CD14-positive monocyte (primary cell): ENCODE data around the gene PCDHA7. TPM values are rescaled to one million over a fixed set of nuclear protein-coding genes. Genes with fewer than 3 reads are reported as not detected.

Experiments used
- DNase-seq, 3 donors: peaks; one replicate each; pipeline ENCODE4 v3.0.0-alpha.2; 2011 to 2022
- H2AFZ ChIP-seq: 2 replicates; pipeline ENCODE4 v1.6.0; 2012; ENCODE audit warnings: mild to moderate bottlenecking, low read depth, low read length, inconsistent platforms; ENCODE audit not compliant: insufficient read depth, poor library complexity, severe bottlenecking
- H3K27ac ChIP-seq, 2 donors: 1 replicate in 1 of 2; 2 replicates in 1 of 2; pipeline ENCODE4 v1.5.1; 2012 to 2013; ENCODE audit warnings: low read length in 2 of 2, control low read depth in 1 of 2, inconsistent platforms in 1 of 2, low read depth in 1 of 2, mild to moderate bottlenecking in 1 of 2
- H3K27me3 ChIP-seq, 2 donors: one replicate each; pipeline versions ENCODE4 v1.6.0 to v1.6.1; 2011 to 2013; ENCODE audit warnings: low read length in 2 of 2; ENCODE audit not compliant: control insufficient read depth in 2 of 2, insufficient read depth in 2 of 2
- H3K36me3 ChIP-seq, 2 donors: replicated peaks in 1 of 2; 1 replicate in 1 of 2; 2 replicates in 1 of 2; pipeline versions ENCODE4 v1.5.1 to v1.6.1; 2012 to 2013; ENCODE audit warnings: low read length in 2 of 2, control low read depth in 1 of 2, inconsistent platforms in 1 of 2, mild to moderate bottlenecking in 1 of 2; ENCODE audit not compliant: insufficient read depth in 2 of 2, control insufficient read depth in 1 of 2
- H3K4me1 ChIP-seq, 2 donors: 1 replicate in 1 of 2; 2 replicates in 1 of 2; pipeline versions ENCODE4 v1.5.1 to v1.6.1; 2012 to 2013; ENCODE audit warnings: low read length in 2 of 2, control low read depth in 1 of 2, inconsistent platforms in 1 of 2, mild to moderate bottlenecking in 1 of 2, moderate library complexity in 1 of 2; ENCODE audit not compliant: insufficient read depth in 2 of 2, control insufficient read depth in 1 of 2
- H3K4me2 ChIP-seq: replicated peaks from 2 replicates; pipeline ENCODE3; 2012; ENCODE audit warnings: low read length, moderate library complexity, mild to moderate bottlenecking; ENCODE audit not compliant: poor library complexity, severe bottlenecking; ENCODE audit errors: extremely low read depth
- H3K4me3 ChIP-seq, 3 experiments: fragments of 200-600 bp in 1 of 3; sonication (generic) in 1 of 3; replicated peaks in 1 of 3; 1 replicate in 2 of 3; 2 replicates in 1 of 3; pipeline ENCODE4 v1.5.1; 2011 to 2013; ENCODE audit warnings: low read length in 3 of 3, mild to moderate bottlenecking in 3 of 3, control low read depth in 2 of 3, low read depth in 2 of 3, inconsistent platforms in 1 of 3, moderate library complexity in 1 of 3
- H3K79me2 ChIP-seq: 2 replicates; pipeline ENCODE4 v1.6.0; 2012; ENCODE audit warnings: mild to moderate bottlenecking, control low read depth, inconsistent platforms, low read length, moderate library complexity; ENCODE audit not compliant: insufficient read depth
- H3K9ac ChIP-seq: 2 replicates; pipeline ENCODE4 v1.6.0; 2017; ENCODE audit warnings: low read length, mild to moderate bottlenecking; ENCODE audit not compliant: insufficient read depth, poor library complexity, severe bottlenecking
- H3K9me3 ChIP-seq, 2 donors: replicated peaks in 1 of 2; 1 replicate in 1 of 2; 2 replicates in 1 of 2; pipeline versions ENCODE4 v1.5.1 to v1.6.1; 2012 to 2013; ENCODE audit warnings: low read length in 2 of 2, control low read depth in 1 of 2; ENCODE audit not compliant: control insufficient read depth in 1 of 2, insufficient read depth in 1 of 2
- H4K20me1 ChIP-seq: 2 replicates; pipeline ENCODE4 v1.6.0; 2012; ENCODE audit warnings: mild to moderate bottlenecking, low read length, control low read depth, moderate library complexity; ENCODE audit not compliant: insufficient read depth
- H3K27ac Mint-ChIP-seq, 7 donors: one replicate each; pipeline ENCODE4 v1.8.0; 2020; ENCODE audit warnings: mild to moderate bottlenecking in 7 of 7, mixed read lengths in 7 of 7, moderate library complexity in 6 of 7, inconsistent platforms in 2 of 7
- H3K27me3 Mint-ChIP-seq, 3 donors: one replicate each; pipeline ENCODE4 v1.8.0; 2021 to 2022; ENCODE audit warnings: low read depth in 3 of 3, mild to moderate bottlenecking in 3 of 3, mixed read lengths in 3 of 3, moderate library complexity in 3 of 3, inconsistent platforms in 1 of 3
- H3K36me3 Mint-ChIP-seq, 2 donors: one replicate each; pipeline ENCODE4 v1.8.0; 2020; ENCODE audit warnings: mixed read lengths in 2 of 2, inconsistent platforms in 1 of 2, mild to moderate bottlenecking in 1 of 2
- H3K4me1 Mint-ChIP-seq: one replicate; pipeline ENCODE4 v1.8.0; 2020; ENCODE audit warnings: mild to moderate bottlenecking, mixed read lengths
- H3K4me3 Mint-ChIP-seq, 2 donors: one replicate each; pipeline ENCODE4 v1.8.0; 2020; ENCODE audit warnings: mild to moderate bottlenecking in 2 of 2, mixed read lengths in 2 of 2, moderate library complexity in 1 of 2
- H3K9me3 Mint-ChIP-seq, 7 donors: one replicate each; pipeline ENCODE4 v1.8.0; 2020 to 2022; ENCODE audit warnings: mixed read lengths in 7 of 7, mild to moderate bottlenecking in 6 of 7, moderate library complexity in 6 of 7, inconsistent platforms in 2 of 7
- CTCF ChIP-seq: fragments of 200-600 bp; IDR thresholded peaks from one replicate; pipeline ENCODE4 v1.8.0; 2022; ENCODE audit warnings: antibody characterized with exemption, mild to moderate bottlenecking
- whole genome bisulfite sequencing: methylation state at CpG from one replicate; pipeline ENCODE4 v1.1.5; 2013; ENCODE audit warnings: missing lambda C conversion rate; ENCODE audit not compliant: insufficient coverage; 5-methylcytosine and 5-hydroxymethylcytosine counted together
- intact Hi-C, 2 donors: fragments of 100-400 bp; cut with micrococcal nuclease; formaldehyde crosslinking; loops; one replicate each; pipeline versions ENCODE4 v1.15.0 to v1.15.1; 2023
- polyA plus RNA-seq, 3 donors: library from polyadenylated mRNA; depleted of rRNA in 1 of 3; unstranded in 2 of 3; stranded (reverse) in 1 of 3; fragments of 300-500 nt in 2 of 3; fragments of >200 nt in 1 of 3; fragmentation: Illumina TruSeq in 2 of 3; gene quantifications; 1 replicate in 2 of 3; 2 replicates in 1 of 3; pipeline ENCODE4 v1.2.3, GENCODE V29; 2012 to 2021

Gene PCDHA7
- polyA plus RNA-seq, 3 donors, result not detected

- no peak overlapping the region for H3K27ac Mint-ChIP-seq
- Histone ChIP-seq H3K27me3 (peaks cover 0 to 13% of the 10 kb centered on the region in 2 donors), H3K9ac (no peak overlapping the region), H3K27ac (no peak overlapping the region), H3K4me1 (no peaks in the 10 kb centered on the region), H4K20me1 (no peaks in the 10 kb centered on the region), H3K4me3 (no peak overlapping the region), H3K4me2 (no peak overlapping the region), H2AFZ (no peak overlapping the region), H3K79me2 (no peaks in the 10 kb centered on the region), H3K9me3 (peaks cover 26 to 53% of the 10 kb centered on the region in 2 donors), H3K36me3 (no peaks in the 10 kb centered on the region)
- no peak for DNase-seq
- H3K4me1 Mint-ChIP-seq, result no peaks in the 10 kb centered on the region
- 43% methylated on average over 103 of the region's 103 CpGs for WGBS
- H3K27me3 Mint-ChIP-seq, result peaks cover 8 to 24% (median 18%) of the 10 kb centered on the region in 3 donors
- no peak for TF ChIP-seq CTCF
- H3K9me3 Mint-ChIP-seq, result peaks cover 24 to 48% (median 36%) of the 10 kb centered on the region in 7 donors
- H3K36me3 Mint-ChIP-seq, result peaks cover 0 to 7% of the 10 kb centered on the region in 2 donors
- intact Hi-C loops, result no loop called here
- peak overlapping the region in 1 of 2 donors; percentile 46 for H3K4me3 Mint-ChIP-seq
Observed at GRCh38 chr5:140835622-140836510, 1.8 kb downstream of the PCDHA7 start.

GRCh38 chr5:140840978-140841962, 7.2 kb downstream of the PCDHA7 start, which contains the start of gene PCDHA8:
Gene PCDHA8 (plus strand): TSS chr5:140841187. CDS start chr5:140841322, 135 bp downstream.
- H3K4me2 ChIP-seq, result no peak within 1 kb of the TSS
- H3K4me1 ChIP-seq, result no peaks in the 10 kb centered on the region
- Mint-ChIP-seq H3K4me1 (no peaks in the 10 kb centered on the region), H3K9me3 (peaks cover 26 to 48% (median 34%) of the 10 kb centered on the region in 7 donors), H3K27ac (no peak within 1 kb of the TSS), H3K36me3 (no peaks in the 10 kb centered on the region), H3K4me3 (no peak within 1 kb of the TSS), H3K27me3 (peaks cover 3 to 23% (median 12%) of the 10 kb centered on the region in 3 donors)
- H4K20me1 ChIP-seq, result no peaks in the 10 kb centered on the region
- no peak for TF ChIP-seq CTCF
- WGBS, result 30% methylated on average over 24 of the region's 47 CpGs
- no peaks in the 10 kb centered on the region for H3K79me2 ChIP-seq
- no peak within 1 kb of the TSS for H2AFZ ChIP-seq
- no peak within 1 kb of the TSS for H3K4me3 ChIP-seq
- H3K36me3 ChIP-seq, result no peaks in the 10 kb centered on the region
- DNase-seq, result no peak
- no peak within 1 kb of the TSS for H3K27ac ChIP-seq
- H3K27me3 ChIP-seq, result peaks cover 0 to 2% of the 10 kb centered on the region in 2 donors
- no peak within 1 kb of the TSS for H3K9ac ChIP-seq
- intact Hi-C loops, result no loop called here
- peaks cover 34 to 41% of the 10 kb centered on the region in 2 donors for H3K9me3 ChIP-seq
